ENCODE data around the gene LETMD1.
"Not testable (repeated sequence)": the region's sequence is repeated elsewhere in the genome, so short reads cannot be mapped to it uniquely, and the experiment has no call there.

LETMD1 gene

GRCh38 chr12:51047655-51048540 lies at the start of gene LETMD1:
Gene LETMD1, plus strand, starts transcription at chr12:51048327. Its CDS starts 30 bp downstream, at chr12:51048357.
- DNase-seq = peak; percentile 91 to 97

GRCh38 chr12:50999093-50999492 lies 49.0 kb upstream of the LETMD1 start:
- DNase-seq = no peak

- DNase-seq = no peak
These were observed 47.9 kb upstream of the LETMD1 start for GRCh38 chr12:51000245-51000644.

- DNase-seq = no peak
These were observed 46.3 kb upstream of the LETMD1 start for GRCh38 chr12:51001799-51002198.

GRCh38 chr12:51004504-51004903 lies 43.6 kb upstream of the LETMD1 start:
- DNase-seq = no peak

- DNase-seq = no peak
These were observed 43.1 kb upstream of the LETMD1 start for GRCh38 chr12:51005030-51005429.

GRCh38 chr12:51005671-51006070 lies 42.5 kb upstream of the LETMD1 start:
- no peak for DNase-seq

- DNase-seq = no peak
These were observed 39.6 kb upstream of the LETMD1 start for GRCh38 chr12:51008329-51009055.

GRCh38 chr12:51009056-51009440 lies 39.1 kb upstream of the LETMD1 start:
- no peak for DNase-seq

GRCh38 chr12:51011955-51012354 lies 36.2 kb upstream of the LETMD1 start:
- DNase-seq = peak in 1 of 2 experiments; percentile 41

GRCh38 chr12:51012570-51013236 lies 35.4 kb upstream of the LETMD1 start:
- peak in 1 of 2 experiments; percentile 4 for DNase-seq

- no peak for DNase-seq
These were observed 34.7 kb upstream of the LETMD1 start for GRCh38 chr12:51013441-51013840.

- not testable (repeated sequence) for DNase-seq
These were observed 33.7 kb upstream of the LETMD1 start for GRCh38 chr12:51014467-51014866.

- no peak for DNase-seq
These were observed 30.7 kb upstream of the LETMD1 start for GRCh38 chr12:51017452-51017851.

GRCh38 chr12:51018956-51019355 lies 29.2 kb upstream of the LETMD1 start:
- DNase-seq = no peak

- DNase-seq = no peak
These were observed 28.2 kb upstream of the LETMD1 start for GRCh38 chr12:51019927-51020326.

GRCh38 chr12:51020448-51021182 lies 27.5 kb upstream of the LETMD1 start:
- DNase-seq = no peak

GRCh38 chr12:51021694-51022093 lies 26.4 kb upstream of the LETMD1 start:
- no peak for DNase-seq

GRCh38 chr12:51023625-51024382 lies 24.3 kb upstream of the LETMD1 start:
- no peak for DNase-seq

- DNase-seq = no peak
These were observed 22.7 kb upstream of the LETMD1 start for GRCh38 chr12:51025338-51025835.

GRCh38 chr12:51025836-51026638 lies 22.1 kb upstream of the LETMD1 start, which contains the start of gene SLC11A2:
Gene SLC11A2, minus strand, starts transcription at chr12:51026384. Its CDS starts 15,656 bp downstream, at chr12:51010728.
- DNase-seq = peak; percentile 76 to 95

All from NCI-H446 (cell line).